HEK293T (cell line): ENCODE data around the gene MRAS.

Experiments used
- ARNT ChIP-seq: fragments of 450-650 bp; IDR thresholded peaks from 2 replicates; pipeline ENCODE4 v1.6.1; 2017; ENCODE audit warnings: mild to moderate bottlenecking
- BHLHE40 ChIP-seq: fragments of 450-650 bp; IDR thresholded peaks from 2 replicates; pipeline ENCODE4 v1.6.1; 2016; ENCODE audit warnings: mild to moderate bottlenecking, moderate library complexity, borderline replicate concordance
- CTBP1 ChIP-seq: fragments of 450-650 bp; IDR thresholded peaks from 2 replicates; pipeline ENCODE4 v1.6.1; 2016; ENCODE audit warnings: borderline replicate concordance
- FOXA1 ChIP-seq: fragments of 450-650 bp; IDR thresholded peaks from 2 replicates; pipeline ENCODE4 v1.6.1; 2016; ENCODE audit warnings: mild to moderate bottlenecking
- FOXK2 ChIP-seq: fragments of 450-650 bp; IDR thresholded peaks from 2 replicates; pipeline ENCODE4 v1.6.1; 2016; ENCODE audit warnings: mild to moderate bottlenecking
- FOXM1 ChIP-seq: fragments of 450-650 bp; IDR thresholded peaks from 2 replicates; pipeline ENCODE4 v1.6.1; 2017; ENCODE audit warnings: mild to moderate bottlenecking, borderline replicate concordance
- NFRKB ChIP-seq: fragments of 450-650 bp; IDR thresholded peaks from 2 replicates; pipeline ENCODE4 v1.6.1; 2016; ENCODE audit warnings: mild to moderate bottlenecking, moderate library complexity
- PKNOX1 ChIP-seq: fragments of 450-650 bp; IDR thresholded peaks from 2 replicates; pipeline ENCODE4 v1.6.1; 2016
- SP1 ChIP-seq: fragments of 450-650 bp; IDR thresholded peaks from 2 replicates; pipeline ENCODE4 v1.6.1; 2017
- SUZ12 ChIP-seq: fragments of 450-650 bp; IDR thresholded peaks from 2 replicates; pipeline ENCODE4 v1.6.1; 2016; ENCODE audit warnings: mild to moderate bottlenecking

GRCh38 chr3:138325990-138326389, 22.4 kb upstream of the MRAS start:
- TF ChIP-seq BHLHE40, result no peak
- TF ChIP-seq SUZ12, result no peak
- no peak for TF ChIP-seq FOXA1
- no peak for TF ChIP-seq FOXM1
- no peak for TF ChIP-seq PKNOX1
- no peak for TF ChIP-seq CTBP1
- TF ChIP-seq SP1, result no peak
- TF ChIP-seq FOXK2, result no peak
- TF ChIP-seq NFRKB, result no peak
- TF ChIP-seq ARNT, result no peak
